H9 (cell line): ENCODE measurements around the gene NDST1. TPM values are rescaled to one million over a fixed set of nuclear protein-coding genes. Genes with fewer than 3 reads are reported as not detected.

Source experiments
- DNase-seq: peaks from one replicate; pipeline ENCODE4 v3.0.0-alpha.2; 2017
- H2AFZ ChIP-seq: one replicate; pipeline ENCODE4 v1.6.1; 2013; ENCODE audit warnings: mild to moderate bottlenecking, low read length, control low read depth, moderate library complexity
- H2AK5ac ChIP-seq: 2 replicates; pipeline ENCODE4 v1.6.1; 2013; ENCODE audit warnings: low read length, control low read depth, mixed read lengths; ENCODE audit not compliant: insufficient read length
- H2BK120ac ChIP-seq: one replicate; pipeline ENCODE4 v1.6.1; 2013; ENCODE audit warnings: low read depth, mild to moderate bottlenecking, low read length, control low read depth, inconsistent platforms; ENCODE audit not compliant: poor library complexity, severe bottlenecking
- H2BK12ac ChIP-seq: 2 replicates; pipeline ENCODE4 v1.6.1; 2013; ENCODE audit warnings: low read length, control low read depth, mixed read lengths, low read depth; ENCODE audit not compliant: insufficient read length
- H2BK15ac ChIP-seq: 2 replicates; pipeline ENCODE4 v1.6.1; 2013; ENCODE audit warnings: low read depth, low read length, control low read depth
- H2BK20ac ChIP-seq: one replicate; pipeline ENCODE4 v1.6.1; 2013; ENCODE audit warnings: low read depth, mild to moderate bottlenecking, low read length, control low read depth, inconsistent platforms; ENCODE audit not compliant: poor library complexity, severe bottlenecking
- H2BK5ac ChIP-seq: 2 replicates; pipeline ENCODE4 v1.6.1; 2013; ENCODE audit warnings: low read length, control low read depth, mixed read lengths; ENCODE audit not compliant: insufficient read length
- H3K14ac ChIP-seq: 2 replicates; pipeline ENCODE4 v1.6.1; 2013; ENCODE audit warnings: low read length, control low read depth; ENCODE audit not compliant: insufficient read depth
- H3K18ac ChIP-seq: 2 replicates; pipeline ENCODE4 v1.6.1; 2013; ENCODE audit warnings: low read depth, mild to moderate bottlenecking, mixed read lengths, low read length, control low read depth; ENCODE audit not compliant: insufficient read length
- H3K23ac ChIP-seq: 2 replicates; pipeline ENCODE4 v1.6.1; 2013; ENCODE audit warnings: low read length, control low read depth, mixed read lengths, low read depth; ENCODE audit not compliant: insufficient read length
- H3K23me2 ChIP-seq: 2 replicates; pipeline ENCODE4 v1.6.1; 2013; ENCODE audit warnings: low read depth, mild to moderate bottlenecking, mixed read lengths, low read length, control low read depth; ENCODE audit not compliant: insufficient read length, poor library complexity, severe bottlenecking
- H3K27ac ChIP-seq: 2 replicates; pipeline ENCODE4 v1.5.1; 2013; ENCODE audit warnings: low read length, control low read depth, mixed read lengths, low read depth; ENCODE audit not compliant: insufficient read length
- H3K27me3 ChIP-seq: 2 replicates; pipeline ENCODE4 v1.6.1; 2013; ENCODE audit warnings: low read length, control low read depth, inconsistent platforms; ENCODE audit not compliant: insufficient read depth
- H3K4ac ChIP-seq: 2 replicates; pipeline ENCODE4 v1.6.1; 2013; ENCODE audit warnings: low read depth, mild to moderate bottlenecking, control low read depth, inconsistent platforms, low read length, moderate library complexity
- H3K4me1 ChIP-seq: 2 replicates; pipeline ENCODE4 v1.6.1; 2013; ENCODE audit warnings: low read length, control low read depth, inconsistent platforms; ENCODE audit not compliant: insufficient read depth
- H3K4me2 ChIP-seq: 2 replicates; pipeline ENCODE4 v1.6.1; 2013; ENCODE audit warnings: low read length, control low read depth, mixed read lengths; ENCODE audit not compliant: insufficient read length, insufficient read depth
- H3K56ac ChIP-seq: 2 replicates; pipeline ENCODE4 v1.6.1; 2013; ENCODE audit warnings: low read depth, mild to moderate bottlenecking, mixed read lengths, low read length, control low read depth; ENCODE audit not compliant: insufficient read length
- H3K79me1 ChIP-seq: 2 replicates; pipeline ENCODE4 v1.6.1; 2013; ENCODE audit warnings: low read depth, mild to moderate bottlenecking, moderate library complexity, low read length, control low read depth, inconsistent platforms; ENCODE audit not compliant: insufficient read depth, poor library complexity, severe bottlenecking
- H3K79me2 ChIP-seq: 2 replicates; pipeline ENCODE4 v1.6.1; 2013; ENCODE audit warnings: low read length, control low read depth, inconsistent platforms; ENCODE audit not compliant: insufficient read depth
- H3K9ac ChIP-seq: 2 replicates; pipeline ENCODE4 v1.6.1; 2013; ENCODE audit warnings: low read length, control low read depth, mixed read lengths; ENCODE audit not compliant: insufficient read length; ENCODE audit errors: extremely low read depth
- H3K9me3 ChIP-seq: one replicate; pipeline ENCODE4 v1.6.1; 2013; ENCODE audit warnings: low read depth, low read length, inconsistent platforms; ENCODE audit not compliant: control insufficient read depth
- H3T11ph ChIP-seq: one replicate; pipeline ENCODE4 v1.6.1; 2013; ENCODE audit warnings: mild to moderate bottlenecking, low read length, control low read depth, inconsistent platforms
- H4K20me1 ChIP-seq: one replicate; pipeline ENCODE4 v1.6.1; 2013; ENCODE audit not compliant: control insufficient read depth, insufficient read length, insufficient read depth
- H4K5ac ChIP-seq: 2 replicates; pipeline ENCODE4 v1.6.1; 2013; ENCODE audit warnings: low read depth, mild to moderate bottlenecking, mixed read lengths, low read length, control low read depth; ENCODE audit not compliant: insufficient read length
- H4K8ac ChIP-seq: replicated peaks from 2 replicates; pipeline ENCODE4 v1.6.1; 2013; ENCODE audit warnings: low read length, control low read depth, mixed read lengths, low read depth; ENCODE audit not compliant: insufficient read length
- H4K91ac ChIP-seq: 2 replicates; pipeline ENCODE4 v1.6.1; 2013; ENCODE audit warnings: low read depth, mild to moderate bottlenecking, moderate library complexity, mixed read lengths, low read length, control low read depth; ENCODE audit not compliant: insufficient read length
- H3K27ac Mint-ChIP-seq, 3 experiments: 2 replicates in 2 of 3; 3 replicates in 1 of 3; pipeline ENCODE4 v1.8.0; 2020 to 2021; ENCODE audit warnings: mixed read lengths in 3 of 3, mild to moderate bottlenecking in 1 of 3, moderate library complexity in 1 of 3
- H3K27me3 Mint-ChIP-seq: 2 replicates; pipeline ENCODE4 v1.8.0; 2021; ENCODE audit warnings: low read depth, mild to moderate bottlenecking, moderate library complexity, mixed read lengths
- H3K36me3 Mint-ChIP-seq, 3 experiments: 2 replicates in 2 of 3; 3 replicates in 1 of 3; pipeline ENCODE4 v1.8.0; 2020 to 2021; ENCODE audit warnings: low read depth in 3 of 3, mixed read lengths in 3 of 3; ENCODE audit not compliant: insufficient read depth in 1 of 3
- H3K4me1 Mint-ChIP-seq, 2 experiments: 2 replicates each; pipeline ENCODE4 v1.8.0; 2020; ENCODE audit warnings: mixed read lengths in 2 of 2
- H3K4me3 Mint-ChIP-seq, 2 experiments: 2 replicates in 1 of 2; 3 replicates in 1 of 2; pipeline ENCODE4 v1.8.0; 2020 to 2021; ENCODE audit warnings: mild to moderate bottlenecking in 2 of 2, mixed read lengths in 2 of 2, moderate library complexity in 1 of 2
- H3K9me3 Mint-ChIP-seq, 2 experiments: 2 replicates in 1 of 2; 3 replicates in 1 of 2; pipeline ENCODE4 v1.8.0; 2020; ENCODE audit warnings: mild to moderate bottlenecking in 2 of 2, mixed read lengths in 2 of 2, moderate library complexity in 1 of 2
- WGBS: extraction: QIAGEN DNeasy Blood & Tissue Kit; methylation state at CpG from one replicate; pipeline ENCODE4 v1.1.7; 2013; ENCODE audit warnings: missing lambda C conversion rate, low lambda C conversion rate, mixed read lengths; ENCODE audit not compliant: insufficient read length; ENCODE audit errors: extremely low coverage; 5-methylcytosine and 5-hydroxymethylcytosine counted together
- total RNA-seq: library from RNA; stranded (reverse); gene quantifications from 2 replicates; pipeline ENCODE4 v1.2.1, GENCODE V29; 2021
- TF ChIP-seq, protein P1 (sequence below): fragments of 200-600 bp; sonication (generic); conservative IDR thresholded peaks from 3 replicates; pipeline ENCODE4 v1.8.0; 2021; ENCODE audit warnings: antibody characterized with exemption, mild to moderate bottlenecking

The NDST1 gene
- total RNA-seq, 1 experiment from 2014 or later = 65.5 TPM

- H4K5ac ChIP-seq = no peak overlapping the region
- peaks cover 2% of the 10 kb centered on the region for H4K20me1 ChIP-seq
- no peak overlapping the region for H2AK5ac ChIP-seq
- WGBS = no CpG with 5 or more reads among the region's 9 CpGs
- H3K4me2 ChIP-seq = no peak overlapping the region
- H3K56ac ChIP-seq = no peak overlapping the region
- no peak overlapping the region for H3T11ph ChIP-seq
- no peak overlapping the region for H3K9ac ChIP-seq
- TF ChIP-seq, protein P1, sequence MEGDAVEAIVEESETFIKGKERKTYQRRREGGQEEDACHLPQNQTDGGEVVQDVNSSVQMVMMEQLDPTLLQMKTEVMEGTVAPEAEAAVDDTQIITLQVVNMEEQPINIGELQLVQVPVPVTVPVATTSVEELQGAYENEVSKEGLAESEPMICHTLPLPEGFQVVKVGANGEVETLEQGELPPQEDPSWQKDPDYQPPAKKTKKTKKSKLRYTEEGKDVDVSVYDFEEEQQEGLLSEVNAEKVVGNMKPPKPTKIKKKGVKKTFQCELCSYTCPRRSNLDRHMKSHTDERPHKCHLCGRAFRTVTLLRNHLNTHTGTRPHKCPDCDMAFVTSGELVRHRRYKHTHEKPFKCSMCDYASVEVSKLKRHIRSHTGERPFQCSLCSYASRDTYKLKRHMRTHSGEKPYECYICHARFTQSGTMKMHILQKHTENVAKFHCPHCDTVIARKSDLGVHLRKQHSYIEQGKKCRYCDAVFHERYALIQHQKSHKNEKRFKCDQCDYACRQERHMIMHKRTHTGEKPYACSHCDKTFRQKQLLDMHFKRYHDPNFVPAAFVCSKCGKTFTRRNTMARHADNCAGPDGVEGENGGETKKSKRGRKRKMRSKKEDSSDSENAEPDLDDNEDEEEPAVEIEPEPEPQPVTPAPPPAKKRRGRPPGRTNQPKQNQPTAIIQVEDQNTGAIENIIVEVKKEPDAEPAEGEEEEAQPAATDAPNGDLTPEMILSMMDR = no peak; the same call in 2 of the 3 replicates
- no peak overlapping the region for H2BK5ac ChIP-seq
- no peak overlapping the region for H3K14ac ChIP-seq
- no peak overlapping the region for H2BK15ac ChIP-seq
- no peak overlapping the region for H2BK12ac ChIP-seq
- no peak overlapping the region for H2BK120ac ChIP-seq
- H3K27me3 Mint-ChIP-seq = no peaks in the 10 kb centered on the region
- peak overlapping the region; percentile 4 to 81 (median 59); a peak in 5 of 7 replicates for H3K27ac Mint-ChIP-seq
- H3K4me3 Mint-ChIP-seq = peak overlapping the region in 1 of 2 experiments; percentile 60; a peak in 3 of 5 replicates
- H3K4me1 ChIP-seq = peaks cover 19% of the 10 kb centered on the region
- peaks cover 10% of the 10 kb centered on the region for H3K79me1 ChIP-seq
- no peak overlapping the region for H3K18ac ChIP-seq
- H3K9me3 ChIP-seq = no peaks in the 10 kb centered on the region
- H3K36me3 Mint-ChIP-seq = peaks cover 2 to 9% (median 3%) of the 10 kb centered on the region in 3 experiments; a peak in 4 of 7 replicates
- H2AFZ ChIP-seq = no peak overlapping the region
- no peak overlapping the region for H3K23ac ChIP-seq
- H4K91ac ChIP-seq = no peak overlapping the region
- H2BK20ac ChIP-seq = no peak overlapping the region
- H3K27ac ChIP-seq = no peak overlapping the region
- no peaks in the 10 kb centered on the region for H3K27me3 ChIP-seq
- no peaks in the 10 kb centered on the region for H3K23me2 ChIP-seq
- H3K4ac ChIP-seq = no peak overlapping the region
- H3K79me2 ChIP-seq = peaks cover 34% of the 10 kb centered on the region; the same call in 1 of the 2 replicates
- H4K8ac ChIP-seq = no peak overlapping the region
- peaks cover 63 to 66% of the 10 kb centered on the region in 2 experiments for H3K4me1 Mint-ChIP-seq
- DNase-seq = peak; percentile 58
- H3K9me3 Mint-ChIP-seq = no peaks in the 10 kb centered on the region
These were observed 18.3 kb upstream of the NDST1 start for GRCh38 chr5:150489360-150490295.
